ENCODE measurements around the gene LCLAT1. TPM values are rescaled to one million over a fixed set of nuclear protein-coding genes. Genes with fewer than 3 reads are reported as not detected.

LCLAT1 gene
- total and polyA plus RNA-seq, 2 of the 4 experiments (the other 2 are of a cell fraction), result 7.5 to 11.5 TPM

DNA sequence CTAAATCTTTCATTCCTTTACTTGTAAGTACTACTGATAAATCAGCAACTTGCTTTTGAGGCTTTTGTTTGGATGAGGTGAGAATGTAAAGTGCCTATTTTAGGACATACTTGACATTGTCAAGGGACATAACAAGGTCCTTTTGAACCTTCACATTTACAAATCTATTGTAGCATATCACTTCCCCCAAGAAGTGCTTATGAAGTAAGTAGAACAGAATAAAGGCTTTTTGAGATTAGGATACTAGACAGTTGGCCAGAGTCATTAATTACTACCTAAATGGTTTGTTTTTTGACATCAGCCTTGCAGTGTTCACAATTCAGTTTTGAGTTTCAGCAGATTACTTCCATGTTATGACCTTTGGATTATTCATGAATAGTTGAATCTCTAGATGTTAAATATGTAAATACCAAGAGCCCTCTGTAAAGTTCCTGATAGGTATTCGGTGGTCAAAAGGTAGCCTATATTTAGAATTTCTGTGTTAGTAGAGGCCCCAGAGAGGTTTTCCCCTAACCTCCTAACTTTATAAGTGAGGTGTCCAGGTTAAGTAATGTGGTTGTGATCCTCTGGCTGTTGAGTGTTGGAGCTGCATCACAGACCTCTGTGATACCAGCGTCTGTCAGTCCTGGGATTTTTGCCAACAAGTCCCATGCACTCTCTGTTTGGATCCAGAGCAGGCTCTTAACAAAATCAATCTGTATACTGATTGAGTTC lies 67.2 kb downstream of the LCLAT1 start:
- Histone ChIP-seq H3K4me3 (ENCODE audit: insufficient read depth, low read depth, low read length) (no peak overlapping the region), H3K36me3 (ENCODE audit: control insufficient read depth, insufficient read depth, low read length) (no peaks in the 10 kb centered on the region), H2BK5ac (ENCODE audit: low read depth, low read length, poor library complexity, severe bottlenecking) (peak overlapping the region; percentile 4), H2AK5ac (ENCODE audit: low read depth, low read length) (no peak overlapping the region; the same call in 1 of the 2 replicates), H2AFZ (replicated peaks; ENCODE audit: low read length, poor library complexity) (no peak overlapping the region), H2BK15ac (ENCODE audit: low read depth, low read length) (0 out of 3 replicates have a peak overlapping the region, but pooled peaks have one; percentile 8), H3K4me1 (ENCODE audit: control insufficient read depth, insufficient read depth, low read length) (peaks cover 8% of the 10 kb centered on the region), H2BK20ac (ENCODE audit: low read depth, low read length) (peak overlapping the region; percentile 41; the same call in 1 of the 2 replicates), H3K27ac (ENCODE audit: insufficient read depth, low read length) (peak overlapping the region; percentile 7; the same call in 1 of the 2 replicates), H2AK9ac (replicated peaks; ENCODE audit: low read depth, low read length, poor library complexity) (no peak overlapping the region), H3K9ac (ENCODE audit: low read depth, low read length) (no peak overlapping the region; the same call in 1 of the 2 replicates), H3K79me1 (ENCODE audit: low read depth in 1 of 2, low read length in 2 of 2) (peaks cover 15 to 49% of the 10 kb centered on the region in 2 experiments; a peak in 3 of 4 replicates), H3K4me2 (ENCODE audit: low read depth, low read length) (no peak overlapping the region), H3K27me3 (ENCODE audit: control insufficient read depth, insufficient read depth, low read length) (no peaks in the 10 kb centered on the region), H4K20me1 (ENCODE audit: insufficient read depth, low read length) (peaks cover 15% of the 10 kb centered on the region; the same call in 1 of the 2 replicates), H3K14ac (replicated peaks; ENCODE audit: low read depth, low read length) (no peak overlapping the region; the same call in 1 of the 2 replicates), H4K8ac (ENCODE audit: low read depth in 2 of 2, low read length in 2 of 2) (no peak overlapping the region), H3K4ac (ENCODE audit: low read depth, low read length) (no peak overlapping the region), H4K91ac (ENCODE audit: insufficient read depth, low read depth, low read length) (no peak overlapping the region), H3K56ac (ENCODE audit: extremely low read depth, insufficient read depth, low read length) (no peak overlapping the region), H4K5ac (ENCODE audit: low read depth, low read length) (peak overlapping the region; percentile 54; the same call in 1 of the 2 replicates), H3K18ac (ENCODE audit: low read depth, low read length) (peak overlapping the region; percentile 81; the same call in 1 of the 2 replicates), H3K9me1 (ENCODE audit: insufficient read depth, low read length) (peaks cover 7% of the 10 kb centered on the region), H3K9me3 (ENCODE audit: control insufficient read depth, insufficient read depth, low read length) (peaks cover 2% of the 10 kb centered on the region; the same call in 1 of the 2 replicates), H3K23ac (ENCODE audit: low read depth, low read length) (0 out of 2 replicates have a peak overlapping the region, but pooled peaks have one; percentile 65), H2BK120ac (ENCODE audit: low read depth, low read length) (peak overlapping the region; percentile 46; the same call in 1 of the 2 replicates)
- ChIA-PET POLR2A (ENCODE audit: unreplicated experiment) (no interaction called here), CTCF (no interaction called here)
- TF ChIP-seq NFE2L2 (IDR thresholded peaks at IDR 0.05; ENCODE audit: low read depth, low read length) (no peak), BHLHE40 (IDR thresholded peaks at IDR 0.05; ENCODE audit: low read depth, low read length) (peak; percentile 46; the same call in 1 of the 2 replicates), RFX5 (IDR thresholded peaks at IDR 0.05; ENCODE audit: low read depth, low read length) (no peak)
- ATAC-seq (ENCODE audit: low read depth), result peak; percentile 74
- intact Hi-C loops (cut with micrococcal nuclease), result loop anchor here (10.0 kb wide), 1 partner anchor 191 kb away; no protein-coding TSS in a partner anchor
- peak; percentile 88 for DNase-seq
- in situ Hi-C loops (cut with MboI; ENCODE audit: low sequenced_read_pairs), result no loop called here
- no CpG with 5 or more reads among the region's 2 CpGs for WGBS, 2 experiments (ENCODE audit: extremely low coverage in 2 of 2, insufficient read length in 1 of 2)
- dilution Hi-C loops (cut with HindIII; ENCODE audit: low sequenced_read_pairs, unreplicated experiment), result no loop called here
- no TSS peak for BruUV-seq (replicated peaks)
